Duodenal mucosa (tissue), 2 donors: ENCODE measurements around the gene PCDHGA1.
"Not testable (repeated sequence)": the region's sequence is repeated elsewhere in the genome, so short reads cannot be mapped to it uniquely, and the experiment has no call there.

Source experiments
- H3K27ac ChIP-seq: one replicate; pipeline ENCODE4 v1.7.0; 2013; ENCODE audit warnings: low read depth, low read length
- H3K27me3 ChIP-seq, 2 donors: one replicate each; pipeline ENCODE4 v1.7.0; 2013; ENCODE audit warnings: low read length in 2 of 2, control low read depth in 1 of 2; ENCODE audit not compliant: insufficient read depth in 2 of 2, control insufficient read depth in 1 of 2
- H3K36me3 ChIP-seq, 2 donors: one replicate each; pipeline ENCODE4 v1.7.0; 2013; ENCODE audit warnings: low read length in 2 of 2, control low read depth in 1 of 2; ENCODE audit not compliant: insufficient read depth in 2 of 2, control insufficient read depth in 1 of 2
- H3K4me1 ChIP-seq, 2 donors: one replicate each; pipeline ENCODE4 v1.7.0; 2013; ENCODE audit warnings: low read length in 2 of 2, control low read depth in 1 of 2; ENCODE audit not compliant: insufficient read depth in 2 of 2, control insufficient read depth in 1 of 2
- H3K4me3 ChIP-seq, 2 donors: one replicate each; pipeline ENCODE4 v1.7.0; 2013; ENCODE audit warnings: low read length in 2 of 2, low read depth in 1 of 2
- H3K9ac ChIP-seq, 2 donors: one replicate each; pipeline ENCODE4 v1.7.0; 2013; ENCODE audit warnings: low read length in 2 of 2, low read depth in 1 of 2
- H3K9me3 ChIP-seq, 2 donors: one replicate each; pipeline ENCODE4 v1.7.0; 2013; ENCODE audit warnings: low read length in 2 of 2, control low read depth in 1 of 2; ENCODE audit not compliant: control insufficient read depth in 1 of 2

The PCDHGA1 gene

DNA sequence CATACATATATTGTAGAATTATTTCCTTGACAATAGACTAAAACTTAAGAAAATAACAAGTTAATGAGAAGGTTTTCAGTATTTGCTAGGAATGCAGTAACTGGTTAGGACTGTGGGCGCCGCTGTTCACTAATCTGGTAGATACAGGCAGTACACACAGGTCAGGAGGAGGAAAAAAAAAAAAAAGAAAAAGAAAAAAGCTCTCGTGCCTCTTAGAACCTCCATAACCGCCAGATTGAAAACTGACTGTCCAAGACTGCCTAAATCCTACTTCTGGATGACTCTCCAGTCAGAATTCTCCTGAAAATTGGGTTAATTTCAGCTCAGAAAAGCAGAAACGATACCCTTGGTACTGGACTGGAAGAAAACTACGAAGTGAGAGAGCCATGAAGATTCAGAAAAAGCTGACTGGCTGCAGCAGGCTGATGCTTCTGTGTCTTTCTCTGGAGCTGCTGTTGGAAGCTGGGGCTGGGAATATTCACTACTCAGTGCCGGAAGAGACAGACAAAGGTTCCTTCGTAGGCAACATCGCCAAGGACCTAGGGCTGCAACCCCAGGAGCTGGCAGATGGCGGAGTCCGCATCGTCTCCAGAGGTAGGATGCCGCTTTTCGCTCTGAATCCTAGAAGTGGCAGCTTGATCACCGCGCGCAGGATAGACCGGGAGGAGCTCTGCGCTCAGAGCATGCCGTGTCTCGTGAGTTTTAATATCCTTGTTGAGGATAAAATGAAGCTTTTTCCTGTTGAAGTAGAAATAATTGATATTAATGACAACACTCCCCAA, at the start of gene PCDHGA1:
PCDHGA1 (plus strand) TSS at position 216 of the 782 bp plus-strand sequence.
- H3K27me3 ChIP-seq = no peaks in the 10 kb centered on the region
- no peaks in the 10 kb centered on the region for H3K36me3 ChIP-seq
- H3K4me1 ChIP-seq = no peaks in the 10 kb centered on the region
- no peak within 1 kb of the TSS for H3K9ac ChIP-seq
- peaks cover 17 to 22% of the 10 kb centered on the region in 2 donors for H3K9me3 ChIP-seq
- no peak within 1 kb of the TSS for H3K4me3 ChIP-seq
- H3K27ac ChIP-seq = no peak within 1 kb of the TSS

DNA sequence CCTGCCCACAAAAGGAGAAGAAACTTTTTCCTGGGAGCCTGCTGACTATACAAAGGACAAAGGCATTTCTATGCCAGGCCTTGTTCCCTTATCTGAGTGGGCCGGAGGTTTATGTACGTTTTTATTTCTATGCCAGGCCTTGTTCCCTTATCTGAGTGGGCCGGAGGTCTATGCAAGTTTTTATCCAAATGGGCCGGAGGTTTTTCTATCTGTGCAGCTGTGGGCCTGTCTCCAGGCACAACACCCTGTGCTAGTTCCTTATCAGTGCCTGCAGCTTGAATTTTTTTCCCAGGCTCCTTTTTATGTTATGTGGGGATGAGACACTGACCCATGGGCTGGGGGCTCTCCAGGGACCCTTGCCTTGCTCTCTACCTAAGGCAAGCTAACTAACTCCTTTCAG, 31.9 kb upstream of the PCDHGA1 start:
- no peak overlapping the region for H3K4me3 ChIP-seq
- H3K4me1 ChIP-seq = no peaks in the 10 kb centered on the region
- H3K9ac ChIP-seq = no peak overlapping the region
- H3K36me3 ChIP-seq = peaks cover 0 to 10% of the 10 kb centered on the region in 2 donors
- no peak overlapping the region for H3K27ac ChIP-seq
- H3K27me3 ChIP-seq = no peaks in the 10 kb centered on the region
- peaks cover 50 to 77% of the 10 kb centered on the region in 2 donors for H3K9me3 ChIP-seq

DNA sequence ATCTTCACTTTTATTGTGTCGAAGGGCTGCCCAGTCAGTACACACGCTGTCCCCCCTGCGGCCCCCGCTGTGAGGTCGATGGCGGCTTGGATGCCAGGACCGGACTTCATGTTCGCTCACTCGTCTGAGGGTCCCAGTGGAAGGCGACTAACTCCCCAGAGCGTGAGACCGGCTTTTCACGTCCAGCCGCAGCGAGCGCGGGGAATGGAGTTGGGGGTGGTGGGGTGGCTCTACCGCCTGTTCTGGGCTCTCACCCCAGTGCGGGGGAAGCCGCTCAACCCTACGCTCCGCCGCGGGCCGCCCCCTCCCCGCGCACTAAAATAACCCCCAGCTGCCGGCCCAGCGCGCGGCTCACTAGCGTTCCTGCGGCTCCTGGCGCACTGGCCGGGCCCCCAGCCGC, 26.6 kb upstream of the PCDHGA1 start, which contains the start of gene SLC25A2:
SLC25A2 (minus strand) TSS at position 294 of the 400 bp plus-strand sequence; CDS start at position 110, 184 bp downstream.
- Histone ChIP-seq H3K27ac (no peak within 1 kb of the TSS), H3K27me3 (no peaks in the 10 kb centered on the region), H3K36me3 (peaks cover 0 to 14% of the 10 kb centered on the region in 2 donors), H3K9ac (no peak within 1 kb of the TSS), H3K9me3 (peaks cover 66 to 79% of the 10 kb centered on the region in 2 donors), H3K4me3 (peak within 1 kb of the TSS; percentile 29 to 32), H3K4me1 (no peaks in the 10 kb centered on the region)

DNA sequence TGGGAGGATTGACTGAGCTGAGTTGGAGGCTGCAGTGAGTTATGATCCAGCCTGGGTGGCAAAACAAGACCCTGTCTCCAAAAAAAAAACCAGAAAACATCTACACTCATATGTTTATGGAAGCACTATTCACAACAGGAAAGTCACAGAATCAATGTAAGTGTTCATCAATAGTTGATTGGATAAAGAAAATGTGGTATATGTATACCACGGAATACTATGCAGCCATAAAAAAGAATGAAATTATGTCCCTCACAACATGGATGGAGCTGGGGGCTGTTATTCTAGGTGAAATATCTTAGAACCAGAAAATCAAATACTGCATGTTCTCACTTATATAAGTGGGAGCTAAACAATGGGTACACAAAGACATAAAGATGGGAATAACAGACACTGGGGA, 23.7 kb upstream of the PCDHGA1 start:
- H3K4me3 ChIP-seq = no peak overlapping the region
- H3K27me3 ChIP-seq = no peaks in the 10 kb centered on the region
- H3K9ac ChIP-seq = no peak overlapping the region
- H3K27ac ChIP-seq = no peak overlapping the region
- peaks cover 0 to 10% of the 10 kb centered on the region in 2 donors for H3K36me3 ChIP-seq
- peaks cover 70 to 75% of the 10 kb centered on the region in 2 donors for H3K9me3 ChIP-seq
- no peaks in the 10 kb centered on the region for H3K4me1 ChIP-seq

DNA sequence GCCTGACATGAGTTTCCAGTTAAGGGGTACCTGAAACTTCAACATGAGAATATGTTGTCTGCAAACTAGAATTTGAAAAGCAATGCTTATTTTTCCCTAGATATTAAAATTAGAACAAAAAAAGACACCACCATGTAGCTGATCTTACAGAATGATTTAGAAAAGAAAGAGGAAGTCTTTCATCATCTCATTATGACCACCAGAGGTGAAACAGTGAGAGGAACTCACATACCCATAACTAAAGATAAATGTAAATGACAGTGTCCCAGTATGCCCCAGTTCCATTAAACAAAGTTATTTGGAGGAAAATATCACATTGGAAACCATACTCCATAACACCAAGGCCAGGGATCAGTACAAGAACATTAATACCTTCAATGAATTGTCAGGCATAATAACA, 16.6 kb upstream of the PCDHGA1 start:
- H3K27me3 ChIP-seq = no peaks in the 10 kb centered on the region
- no peak overlapping the region for H3K27ac ChIP-seq
- no peak overlapping the region for H3K4me3 ChIP-seq
- peaks cover 12 to 16% of the 10 kb centered on the region in 2 donors for H3K36me3 ChIP-seq
- H3K9me3 ChIP-seq = peaks cover 70 to 76% of the 10 kb centered on the region in 2 donors
- no peaks in the 10 kb centered on the region for H3K4me1 ChIP-seq
- no peak overlapping the region for H3K9ac ChIP-seq

DNA sequence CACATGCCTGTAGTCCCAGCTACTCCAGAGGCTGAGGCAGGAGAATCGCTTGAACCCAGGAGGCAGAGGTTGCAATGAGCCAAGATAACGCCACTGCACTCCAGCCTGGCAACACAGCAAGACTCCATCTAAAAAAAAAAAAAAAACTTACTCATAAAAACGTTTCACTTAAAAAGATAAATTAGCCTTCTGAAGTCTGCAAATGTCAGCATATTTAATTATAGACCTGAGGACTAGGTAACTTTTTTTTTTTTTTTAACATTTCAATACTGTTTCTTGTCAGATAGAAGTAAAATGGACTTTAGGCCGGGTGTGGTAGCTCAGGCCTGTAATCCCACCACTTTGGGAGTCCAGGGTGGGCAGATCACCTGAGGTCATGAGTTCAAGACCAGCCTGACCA, 13.4 kb upstream of the PCDHGA1 start:
- H3K9me3 ChIP-seq = peaks cover 71 to 79% of the 10 kb centered on the region in 2 donors
- H3K4me3 ChIP-seq, H3K27me3 ChIP-seq, H3K9ac ChIP-seq, H3K4me1 ChIP-seq, H3K27ac ChIP-seq: not testable (repeated sequence)
- peaks cover 25 to 28% of the 10 kb centered on the region in 2 donors for H3K36me3 ChIP-seq

DNA sequence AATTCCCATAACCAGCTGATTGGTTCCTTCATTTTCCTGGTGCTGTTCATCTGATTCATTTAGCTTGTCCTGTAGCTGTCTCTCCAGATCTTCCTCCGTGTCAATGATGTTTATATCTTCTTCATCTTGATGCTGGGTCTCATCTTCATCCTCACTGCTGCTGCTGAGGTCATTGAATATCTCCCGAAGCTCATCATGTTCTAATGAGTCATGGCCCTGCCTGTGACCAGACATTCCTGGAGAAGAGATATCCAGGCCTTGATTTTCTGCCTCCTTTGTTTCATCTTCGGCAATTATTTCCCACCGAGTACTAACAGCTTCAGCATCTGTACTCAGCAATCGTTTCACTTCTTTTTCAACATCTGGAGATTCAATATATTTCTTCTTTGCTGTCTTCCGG, 11.1 kb upstream of the PCDHGA1 start:
- Histone ChIP-seq H3K36me3 (peaks cover 25 to 28% of the 10 kb centered on the region in 2 donors), H3K27me3 (no peaks in the 10 kb centered on the region), H3K4me3 (peak overlapping the region; percentile 85 to 90), H3K9me3 (peaks cover 57 to 66% of the 10 kb centered on the region in 2 donors), H3K4me1 (peaks cover 0 to 4% of the 10 kb centered on the region in 2 donors), H3K9ac (no peak overlapping the region), H3K27ac (no peak overlapping the region)

DNA sequence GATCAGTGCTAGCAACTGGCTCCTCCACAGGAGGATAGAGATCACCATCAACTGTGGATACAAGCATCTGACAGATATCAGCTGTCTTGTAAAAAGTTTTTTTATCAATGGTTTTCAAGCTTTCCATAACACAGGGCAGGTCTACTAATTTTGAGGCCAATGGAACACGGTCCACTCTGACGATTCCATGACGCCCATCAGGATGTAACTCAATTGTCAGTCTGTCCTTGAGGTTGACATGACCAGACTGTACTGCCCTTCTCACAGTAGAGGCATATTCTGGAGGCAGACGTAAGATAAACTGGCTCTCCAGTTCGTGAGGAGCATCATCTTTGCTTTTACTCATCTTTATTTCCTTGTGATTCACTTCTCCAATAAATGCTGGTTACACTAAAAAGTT, 10.6 kb upstream of the PCDHGA1 start:
- Histone ChIP-seq H3K27ac (no peak overlapping the region), H3K9ac (no peak overlapping the region)

DNA sequence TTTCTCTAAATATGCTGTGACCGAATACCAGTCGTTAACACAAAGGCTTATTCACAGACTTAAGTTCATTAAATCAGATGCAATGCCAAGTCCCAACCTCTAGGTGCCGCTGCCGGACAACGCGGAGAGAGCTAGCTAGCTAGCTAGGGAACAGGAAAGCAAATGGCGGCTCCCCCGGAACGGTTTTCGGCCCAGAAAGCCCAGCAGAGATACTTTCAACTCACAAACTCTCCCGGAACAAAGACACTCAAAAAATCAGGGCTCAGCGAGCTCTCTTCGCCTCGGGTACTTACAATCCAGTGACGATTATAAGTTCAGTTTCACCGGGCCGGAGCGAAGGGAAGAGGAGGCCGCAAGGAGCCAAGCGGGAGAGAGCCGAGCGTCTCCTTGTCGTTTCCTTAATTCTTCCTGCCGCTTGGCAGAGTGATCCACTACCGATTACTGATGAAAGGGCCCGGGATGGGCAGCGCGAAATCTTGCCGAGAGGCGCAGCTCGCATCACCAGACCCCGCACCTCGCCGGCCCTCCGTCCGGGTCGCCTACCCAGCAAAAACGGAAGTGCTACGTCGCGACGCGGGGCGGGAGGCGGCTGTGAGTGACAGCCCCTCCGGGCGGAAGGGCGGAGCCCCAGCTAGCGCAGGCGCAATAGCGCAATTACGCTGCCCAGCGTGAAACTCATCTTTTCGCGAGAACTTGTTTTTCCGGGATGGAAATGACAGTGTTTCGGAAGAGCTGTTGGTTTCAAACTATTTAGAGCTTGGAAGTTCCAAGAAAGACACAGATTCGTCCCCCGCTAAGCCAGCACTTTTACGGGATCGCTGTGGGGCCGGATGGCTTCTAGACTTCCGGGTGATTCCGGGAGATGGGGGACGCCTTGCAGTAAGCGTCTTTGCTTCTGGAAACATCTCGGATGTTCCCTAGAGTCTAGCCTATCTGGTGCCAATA, 9.8 kb upstream of the PCDHGA1 start, which contains the start of gene TAF7:
TAF7 (minus strand) TSS at position 560 of the 945 bp plus-strand sequence. CDS start 740 bp downstream, outside the sequence.
- peak within 1 kb of the TSS; percentile 78 for H3K27ac ChIP-seq
- peaks cover 52 to 60% of the 10 kb centered on the region in 2 donors for H3K9me3 ChIP-seq
- no peaks in the 10 kb centered on the region for H3K27me3 ChIP-seq
- peaks cover 19 to 28% of the 10 kb centered on the region in 2 donors for H3K36me3 ChIP-seq
- H3K9ac ChIP-seq = peak within 1 kb of the TSS; percentile 73 to 80
- peak within 1 kb of the TSS; percentile 85 to 90 for H3K4me3 ChIP-seq
- H3K4me1 ChIP-seq = peaks cover 0 to 4% of the 10 kb centered on the region in 2 donors

More for the DNA sequence above, 10.6 kb upstream of the PCDHGA1 start:
- Histone ChIP-seq H3K9me3 (peaks cover 59 to 64% of the 10 kb centered on the region in 2 donors), H3K36me3 (peaks cover 25 to 28% of the 10 kb centered on the region in 2 donors), H3K4me1 (peaks cover 0 to 4% of the 10 kb centered on the region in 2 donors), H3K27me3 (no peaks in the 10 kb centered on the region), H3K4me3 (peak overlapping the region; percentile 85 to 90)
